ENCODE measurements around the gene CLN3.
"Not testable (repeated sequence)": the region's sequence is repeated elsewhere in the genome, so short reads cannot be mapped to it uniquely, and the experiment has no call there.

DNA sequence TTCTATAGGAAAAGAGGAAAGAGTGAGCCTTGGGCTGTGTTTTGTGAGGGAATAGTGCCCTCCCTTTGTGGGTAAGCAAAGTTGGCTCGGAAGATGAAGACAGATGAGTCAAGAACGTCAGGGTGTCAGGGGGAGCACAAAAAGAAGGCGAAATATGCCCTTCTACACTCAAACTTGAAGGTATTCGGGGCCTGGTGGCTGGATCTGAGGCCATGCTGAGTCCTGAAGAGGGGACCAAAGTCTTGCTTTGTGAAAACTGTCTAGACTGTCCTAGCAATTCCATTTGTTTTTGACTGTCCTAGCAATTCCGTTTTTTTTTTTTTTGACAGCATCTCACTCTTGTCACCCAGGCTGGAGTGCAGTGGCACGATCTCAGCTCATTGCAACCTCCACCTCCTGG is 53.0 kb downstream of the CLN3 start:
- TF ChIP-seq ZNF510 (CRISPR knock-in tag; IDR thresholded peaks at IDR 0.05; ENCODE audit: low read depth); ZNF788 (CRISPR knock-in tag; IDR thresholded peaks at IDR 0.05; ENCODE audit: borderline replicate concordance); POLR2A (IDR thresholded peaks at IDR 0.05; ENCODE audit: insufficient read depth in 1 of 2, low read depth in 2 of 2, low read length in 2 of 2); ZNF468 (CRISPR knock-in tag; IDR thresholded peaks at IDR 0.05); XRCC5 (optimal IDR thresholded peaks at IDR 0.05; ENCODE audit: low read length): not testable (repeated sequence)
- TF ChIP-seq, protein P1, sequence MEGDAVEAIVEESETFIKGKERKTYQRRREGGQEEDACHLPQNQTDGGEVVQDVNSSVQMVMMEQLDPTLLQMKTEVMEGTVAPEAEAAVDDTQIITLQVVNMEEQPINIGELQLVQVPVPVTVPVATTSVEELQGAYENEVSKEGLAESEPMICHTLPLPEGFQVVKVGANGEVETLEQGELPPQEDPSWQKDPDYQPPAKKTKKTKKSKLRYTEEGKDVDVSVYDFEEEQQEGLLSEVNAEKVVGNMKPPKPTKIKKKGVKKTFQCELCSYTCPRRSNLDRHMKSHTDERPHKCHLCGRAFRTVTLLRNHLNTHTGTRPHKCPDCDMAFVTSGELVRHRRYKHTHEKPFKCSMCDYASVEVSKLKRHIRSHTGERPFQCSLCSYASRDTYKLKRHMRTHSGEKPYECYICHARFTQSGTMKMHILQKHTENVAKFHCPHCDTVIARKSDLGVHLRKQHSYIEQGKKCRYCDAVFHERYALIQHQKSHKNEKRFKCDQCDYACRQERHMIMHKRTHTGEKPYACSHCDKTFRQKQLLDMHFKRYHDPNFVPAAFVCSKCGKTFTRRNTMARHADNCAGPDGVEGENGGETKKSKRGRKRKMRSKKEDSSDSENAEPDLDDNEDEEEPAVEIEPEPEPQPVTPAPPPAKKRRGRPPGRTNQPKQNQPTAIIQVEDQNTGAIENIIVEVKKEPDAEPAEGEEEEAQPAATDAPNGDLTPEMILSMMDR (CRISPR knock-in tag; IDR thresholded peaks at IDR 0.05) = not testable (repeated sequence)

Data from HepG2 (cell line).